HCT116 (cell line): ENCODE results near the gene ZNF80. TPM values are rescaled to one million over a fixed set of nuclear protein-coding genes. Genes with fewer than 3 reads are reported as not detected.

Experiments used
- ATAC-seq: fragments of 200-7000 bp; cut with Tn5 transposase; 2 replicates; pipeline ENCODE4 v1.9.1; 2020; ENCODE audit warnings: mild to moderate bottlenecking, moderate library complexity
- BruUV-seq: library from RNA; stranded (reverse); fragments of 400-500 nt; replicated peaks from 2 replicates; lab custom pipeline; 2021; lab: Mats Ljungman, UMichigan
- CTCF ChIA-PET: fragments of 300-600 bp; sonication (Branson Sonifier 250); formaldehyde crosslinking; loops from one replicate; lab custom pipeline; 2021; ENCODE audit warnings: antibody characterized with exemption; lab: Charles Lee
- POLR2A ChIA-PET: fragments of 300-600, 350-600 bp; sonication (Branson Sonifier 250); formaldehyde crosslinking; loops from one replicate; lab custom pipeline; 2021; ENCODE audit warnings: antibody characterized with exemption; lab: Charles Lee
- RAD21 ChIA-PET, 2 experiments: fragments of 300-600 bp; sonication (Branson Sonifier 250); formaldehyde crosslinking; loops; one replicate each; lab custom pipeline; 2023; ENCODE audit warnings: low total read pairs in 2 of 2; ENCODE audit not compliant: uncharacterized antibody in 2 of 2, unreplicated experiment in 2 of 2, low non-redundant PET in 1 of 2; lab: Charles Lee
- DNase-seq: peaks from one replicate; pipeline ENCODE4 v3.0.0-alpha.2; 2010; ENCODE audit warnings: low read depth, low spot score
- H2AFZ ChIP-seq: fragments of 200-600 bp; shearing (Covaris generic), sonication (generic); 2 replicates; pipeline ENCODE4 v1.6.1; 2017; ENCODE audit warnings: low read depth, mixed run types, mixed read lengths, antibody characterized with exemption, low read length; ENCODE audit not compliant: poor library complexity, severe bottlenecking
- H3K27ac ChIP-seq: 2 replicates; pipeline ENCODE4 v1.5.1; 2012; ENCODE audit warnings: low read depth, low read length
- H3K27me3 ChIP-seq: fragments of 200-600 bp; sonication (generic); 2 replicates; pipeline ENCODE4 v1.6.1; 2016; ENCODE audit warnings: mixed run types, low read length, mixed read lengths; ENCODE audit not compliant: insufficient read depth
- H3K36me3 ChIP-seq, 2 experiments: fragments of 200-500 bp in 1 of 2; fragments of 200-600 bp in 1 of 2; sonication (Bioruptor generic) in 1 of 2; sonication (generic) in 1 of 2; 2 replicates each; pipeline versions ENCODE4 v1.5.1 to v1.6.1; 2014 to 2016; ENCODE audit warnings: low read length in 2 of 2, inconsistent platforms in 1 of 2, mixed read lengths in 1 of 2, mixed run types in 1 of 2; ENCODE audit not compliant: insufficient read depth in 2 of 2, control insufficient read depth in 1 of 2
- H3K4me1 ChIP-seq, 2 experiments: fragments of 200-600 bp in 1 of 2; sonication (generic) in 1 of 2; 2 replicates each; pipeline versions ENCODE4 v1.5.1 to v1.6.1; 2012 to 2017; ENCODE audit warnings: low read length in 2 of 2, inconsistent platforms in 1 of 2, mild to moderate bottlenecking in 1 of 2, mixed read lengths in 1 of 2, mixed run types in 1 of 2, moderate library complexity in 1 of 2; ENCODE audit not compliant: insufficient read depth in 2 of 2, control insufficient read depth in 1 of 2
- H3K4me2 ChIP-seq: fragments of 200-600 bp; sonication (generic); 2 replicates; pipeline ENCODE4 v1.6.1; 2017; ENCODE audit warnings: mixed run types, low read length, mixed read lengths
- H3K4me3 ChIP-seq, 2 experiments: fragments of 200-600 bp in 1 of 2; sonication (generic) in 1 of 2; replicated peaks in 1 of 2; 2 replicates each; pipeline ENCODE4 v1.5.1; 2011 to 2016; ENCODE audit warnings: low read length in 2 of 2, control low read depth in 1 of 2, low read depth in 1 of 2, mild to moderate bottlenecking in 1 of 2, mixed read lengths in 1 of 2, mixed run types in 1 of 2
- H3K79me2 ChIP-seq: fragments of 200-600 bp; sonication (generic); 2 replicates; pipeline ENCODE4 v1.6.1; 2017; ENCODE audit warnings: mild to moderate bottlenecking, mixed run types, low read length, moderate library complexity, mixed read lengths; ENCODE audit not compliant: insufficient read depth
- H3K9ac ChIP-seq: fragments of 200-600 bp; sonication (generic); 2 replicates; pipeline ENCODE4 v1.6.1; 2016; ENCODE audit warnings: low read length, mixed read lengths
- H3K9me2 ChIP-seq: fragments of 200-600 bp; sonication (generic), shearing (Covaris generic); 2 replicates; pipeline ENCODE4 v1.6.1; 2017; ENCODE audit warnings: mixed run types, mild to moderate bottlenecking, moderate library complexity; ENCODE audit not compliant: insufficient read depth
- H3K9me3 ChIP-seq, 2 experiments: fragments of 200-500 bp in 1 of 2; fragments of 200-600 bp in 1 of 2; sonication (Bioruptor generic) in 1 of 2; sonication (generic) in 1 of 2; 2 replicates each; pipeline ENCODE4 v1.6.1; 2014 to 2017; ENCODE audit warnings: low read length in 2 of 2, mixed read lengths in 2 of 2, inconsistent platforms in 1 of 2, low read depth in 1 of 2, mild to moderate bottlenecking in 1 of 2, mixed run types in 1 of 2, moderate library complexity in 1 of 2; ENCODE audit not compliant: control insufficient read depth in 1 of 2, insufficient read depth in 1 of 2
- H4K20me1 ChIP-seq: fragments of 200-600 bp; sonication (generic), shearing (Covaris generic); 2 replicates; pipeline ENCODE4 v1.6.1; 2017; ENCODE audit warnings: mixed run types, mild to moderate bottlenecking, moderate library complexity; ENCODE audit not compliant: insufficient read depth
- CBX3 ChIP-seq: IDR thresholded peaks from 2 replicates; pipeline ENCODE4 v1.6.1; 2012; ENCODE audit warnings: low read depth
- ELF1 ChIP-seq: IDR thresholded peaks from 2 replicates; pipeline ENCODE4 v1.6.1; 2012; ENCODE audit warnings: low read depth, borderline replicate concordance
- EZH2 ChIP-seq: fragments of 200-600 bp; sonication (generic); IDR thresholded peaks from 2 replicates; pipeline ENCODE4 v1.6.1; 2017; ENCODE audit warnings: antibody characterized with exemption, mixed run types
- EZH2phosphoT487 ChIP-seq: fragments of 200-600 bp; IDR thresholded peaks from 2 replicates; pipeline ENCODE4 v1.6.1; 2018; ENCODE audit warnings: antibody characterized with exemption, borderline replicate concordance
- JUND ChIP-seq: IDR thresholded peaks from 2 replicates; pipeline ENCODE4 v1.6.1; 2012
- POLR2A ChIP-seq: IDR thresholded peaks from 2 replicates; pipeline ENCODE4 v1.7.0; 2011; ENCODE audit warnings: borderline replicate concordance; ENCODE audit not compliant: insufficient read depth, insufficient read length; ENCODE audit errors: extremely low read depth
- POLR2AphosphoS5 ChIP-seq: IDR thresholded peaks from 2 replicates; pipeline ENCODE4 v1.6.1; 2011; ENCODE audit warnings: mild to moderate bottlenecking, low read depth, low read length, moderate library complexity
- SIN3A ChIP-seq: IDR thresholded peaks from 2 replicates; pipeline ENCODE4 v1.6.1; 2012; ENCODE audit warnings: low read depth
- ZNF274 ChIP-seq: fragments of 200-500 bp; sonication (Bioruptor generic); IDR thresholded peaks from 2 replicates; pipeline ENCODE4 v1.6.1; 2014; ENCODE audit warnings: mild to moderate bottlenecking, low read depth, low read length, inconsistent platforms
- intact Hi-C: fragments of 100-400 bp; cut with micrococcal nuclease; formaldehyde crosslinking; loops from 2 replicates; pipeline ENCODE4 v1.10.0; 2022
- total RNA-seq: library from RNA; stranded (reverse); gene quantifications from one replicate; pipeline ENCODE4 v1.2.1, GENCODE V29; 2021; ENCODE audit not compliant: unreplicated experiment
- TF ChIP-seq, protein P1 (sequence below), 3 experiments: fragments of 200-600 bp in 1 of 3; sonication (generic) in 1 of 3; IDR thresholded peaks in 2 of 3; conservative IDR thresholded peaks in 1 of 3; 2 replicates each; pipeline ENCODE4 v1.5.1; 2012 to 2017; ENCODE audit warnings: low read depth in 2 of 3, low read length in 2 of 3, antibody characterized with exemption in 1 of 3, borderline replicate concordance in 1 of 3, control low read depth in 1 of 3, mild to moderate bottlenecking in 1 of 3, mixed read lengths in 1 of 3, mixed run types in 1 of 3, moderate library complexity in 1 of 3; ENCODE audit not compliant: insufficient read depth in 1 of 3
- TF ChIP-seq, protein P2 (sequence below): IDR thresholded peaks from 2 replicates; pipeline ENCODE4 v1.6.1; 2011; ENCODE audit warnings: mild to moderate bottlenecking, low read length, moderate library complexity; ENCODE audit not compliant: insufficient replicate concordance; ENCODE audit errors: extremely low read depth
- TF ChIP-seq, protein P3 (sequence below): IDR thresholded peaks from 2 replicates; pipeline ENCODE4 v1.6.1; 2012; ENCODE audit warnings: low read depth
- TF ChIP-seq, protein P4 (sequence below): IDR thresholded peaks from 2 replicates; pipeline ENCODE4 v1.6.1; 2012

Gene ZNF80
- total RNA-seq, 1 experiment from 2014 or later, result 0.12 TPM

DNA sequence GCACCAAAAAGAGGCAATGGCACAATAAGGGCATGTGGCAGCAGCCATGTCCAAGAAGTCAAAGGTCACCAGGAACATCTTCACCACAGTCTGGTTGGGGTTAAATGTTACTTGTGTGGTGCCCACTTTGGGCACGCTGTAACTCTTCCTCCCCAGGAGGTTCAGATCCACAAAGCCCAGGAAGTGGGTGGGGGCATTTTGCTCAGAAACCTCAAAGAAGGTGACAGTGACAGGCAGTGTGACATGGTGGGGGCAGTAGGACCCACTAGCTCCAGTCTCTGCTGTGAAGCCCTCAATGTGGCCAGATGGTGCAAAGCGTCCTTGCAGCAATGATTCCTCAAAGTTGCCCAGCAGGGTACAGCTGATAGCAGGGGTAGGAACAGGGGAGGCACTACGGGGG lies 5.8 kb downstream of the ZNF80 start:
- DNase-seq, result no peak
- no peaks in the 10 kb centered on the region; a peak in 1 of 4 replicates for H3K36me3 ChIP-seq
- H3K9me2 ChIP-seq, result no peaks in the 10 kb centered on the region
- no peaks in the 10 kb centered on the region for H3K4me1 ChIP-seq
- no peaks in the 10 kb centered on the region for H3K27me3 ChIP-seq
- CTCF ChIA-PET, result no interaction called here
- no peak overlapping the region for H3K9ac ChIP-seq
- TF ChIP-seq CBX3 (no peak), EZH2 (no peak), ELF1 (no peak), POLR2A (no peak), EZH2phosphoT487 (no peak), SIN3A (no peak), POLR2AphosphoS5 (no peak), JUND (no peak), ZNF274 (no peak)
- TF ChIP-seq, protein P1, sequence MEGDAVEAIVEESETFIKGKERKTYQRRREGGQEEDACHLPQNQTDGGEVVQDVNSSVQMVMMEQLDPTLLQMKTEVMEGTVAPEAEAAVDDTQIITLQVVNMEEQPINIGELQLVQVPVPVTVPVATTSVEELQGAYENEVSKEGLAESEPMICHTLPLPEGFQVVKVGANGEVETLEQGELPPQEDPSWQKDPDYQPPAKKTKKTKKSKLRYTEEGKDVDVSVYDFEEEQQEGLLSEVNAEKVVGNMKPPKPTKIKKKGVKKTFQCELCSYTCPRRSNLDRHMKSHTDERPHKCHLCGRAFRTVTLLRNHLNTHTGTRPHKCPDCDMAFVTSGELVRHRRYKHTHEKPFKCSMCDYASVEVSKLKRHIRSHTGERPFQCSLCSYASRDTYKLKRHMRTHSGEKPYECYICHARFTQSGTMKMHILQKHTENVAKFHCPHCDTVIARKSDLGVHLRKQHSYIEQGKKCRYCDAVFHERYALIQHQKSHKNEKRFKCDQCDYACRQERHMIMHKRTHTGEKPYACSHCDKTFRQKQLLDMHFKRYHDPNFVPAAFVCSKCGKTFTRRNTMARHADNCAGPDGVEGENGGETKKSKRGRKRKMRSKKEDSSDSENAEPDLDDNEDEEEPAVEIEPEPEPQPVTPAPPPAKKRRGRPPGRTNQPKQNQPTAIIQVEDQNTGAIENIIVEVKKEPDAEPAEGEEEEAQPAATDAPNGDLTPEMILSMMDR (IDR thresholded peaks at IDR 0.05 in 2 of 3, conservative IDR thresholded peaks at IDR 0.05 in 1 of 3; ENCODE audit: borderline replicate concordance in 1 of 3, insufficient read depth in 1 of 3, low read depth in 2 of 3, low read length in 2 of 3), result no peak
- TF ChIP-seq, protein P2, sequence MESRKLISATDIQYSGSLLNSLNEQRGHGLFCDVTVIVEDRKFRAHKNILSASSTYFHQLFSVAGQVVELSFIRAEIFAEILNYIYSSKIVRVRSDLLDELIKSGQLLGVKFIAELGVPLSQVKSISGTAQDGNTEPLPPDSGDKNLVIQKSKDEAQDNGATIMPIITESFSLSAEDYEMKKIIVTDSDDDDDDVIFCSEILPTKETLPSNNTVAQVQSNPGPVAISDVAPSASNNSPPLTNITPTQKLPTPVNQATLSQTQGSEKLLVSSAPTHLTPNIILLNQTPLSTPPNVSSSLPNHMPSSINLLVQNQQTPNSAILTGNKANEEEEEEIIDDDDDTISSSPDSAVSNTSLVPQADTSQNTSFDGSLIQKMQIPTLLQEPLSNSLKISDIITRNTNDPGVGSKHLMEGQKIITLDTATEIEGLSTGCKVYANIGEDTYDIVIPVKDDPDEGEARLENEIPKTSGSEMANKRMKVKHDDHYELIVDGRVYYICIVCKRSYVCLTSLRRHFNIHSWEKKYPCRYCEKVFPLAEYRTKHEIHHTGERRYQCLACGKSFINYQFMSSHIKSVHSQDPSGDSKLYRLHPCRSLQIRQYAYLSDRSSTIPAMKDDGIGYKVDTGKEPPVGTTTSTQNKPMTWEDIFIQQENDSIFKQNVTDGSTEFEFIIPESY, result no peak
- TF ChIP-seq, protein P3, sequence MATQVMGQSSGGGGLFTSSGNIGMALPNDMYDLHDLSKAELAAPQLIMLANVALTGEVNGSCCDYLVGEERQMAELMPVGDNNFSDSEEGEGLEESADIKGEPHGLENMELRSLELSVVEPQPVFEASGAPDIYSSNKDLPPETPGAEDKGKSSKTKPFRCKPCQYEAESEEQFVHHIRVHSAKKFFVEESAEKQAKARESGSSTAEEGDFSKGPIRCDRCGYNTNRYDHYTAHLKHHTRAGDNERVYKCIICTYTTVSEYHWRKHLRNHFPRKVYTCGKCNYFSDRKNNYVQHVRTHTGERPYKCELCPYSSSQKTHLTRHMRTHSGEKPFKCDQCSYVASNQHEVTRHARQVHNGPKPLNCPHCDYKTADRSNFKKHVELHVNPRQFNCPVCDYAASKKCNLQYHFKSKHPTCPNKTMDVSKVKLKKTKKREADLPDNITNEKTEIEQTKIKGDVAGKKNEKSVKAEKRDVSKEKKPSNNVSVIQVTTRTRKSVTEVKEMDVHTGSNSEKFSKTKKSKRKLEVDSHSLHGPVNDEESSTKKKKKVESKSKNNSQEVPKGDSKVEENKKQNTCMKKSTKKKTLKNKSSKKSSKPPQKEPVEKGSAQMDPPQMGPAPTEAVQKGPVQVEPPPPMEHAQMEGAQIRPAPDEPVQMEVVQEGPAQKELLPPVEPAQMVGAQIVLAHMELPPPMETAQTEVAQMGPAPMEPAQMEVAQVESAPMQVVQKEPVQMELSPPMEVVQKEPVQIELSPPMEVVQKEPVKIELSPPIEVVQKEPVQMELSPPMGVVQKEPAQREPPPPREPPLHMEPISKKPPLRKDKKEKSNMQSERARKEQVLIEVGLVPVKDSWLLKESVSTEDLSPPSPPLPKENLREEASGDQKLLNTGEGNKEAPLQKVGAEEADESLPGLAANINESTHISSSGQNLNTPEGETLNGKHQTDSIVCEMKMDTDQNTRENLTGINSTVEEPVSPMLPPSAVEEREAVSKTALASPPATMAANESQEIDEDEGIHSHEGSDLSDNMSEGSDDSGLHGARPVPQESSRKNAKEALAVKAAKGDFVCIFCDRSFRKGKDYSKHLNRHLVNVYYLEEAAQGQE, result no peak
- TF ChIP-seq, protein P4, sequence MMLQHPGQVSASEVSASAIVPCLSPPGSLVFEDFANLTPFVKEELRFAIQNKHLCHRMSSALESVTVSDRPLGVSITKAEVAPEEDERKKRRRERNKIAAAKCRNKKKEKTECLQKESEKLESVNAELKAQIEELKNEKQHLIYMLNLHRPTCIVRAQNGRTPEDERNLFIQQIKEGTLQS, result no peak
- TF ChIP-seq, all 23 proteins: peak for 0
- no TSS peak for BruUV-seq
- RAD21 ChIA-PET, result no interaction called here
- Histone ChIP-seq H3K27ac (no peak overlapping the region), H2AFZ (no peak overlapping the region), H3K9me3 (no peaks in the 10 kb centered on the region), H3K4me3 (no peak overlapping the region), H4K20me1 (no peaks in the 10 kb centered on the region), H3K4me2 (no peak overlapping the region), H3K79me2 (no peaks in the 10 kb centered on the region)
- intact Hi-C loops, result no loop called here
- POLR2A ChIA-PET, result no interaction called here
- no peak for ATAC-seq
